ENCODE data around the gene AGPAT3. TPM values are rescaled to one million over a fixed set of nuclear protein-coding genes. Genes with fewer than 3 reads are reported as not detected.

Gene AGPAT3
- total RNA-seq, 2 donors from 2014 or later = 31.3 to 53.5 TPM

- intact Hi-C loops (cut with DNase I) = no loop called here
- 88% methylated on average over 32 of the region's 34 CpGs for WGBS
- no peaks in the 10 kb centered on the region for H3K4me1 ChIP-seq (replicated peaks)
- no peak for DNase-seq (ENCODE audit: low spot score)
- no peak for TF ChIP-seq CTCF (IDR thresholded peaks at IDR 0.05)
- H3K27ac ChIP-seq = no peak overlapping the region
- H3K36me3 ChIP-seq = no peaks in the 10 kb centered on the region
- H3K27me3 ChIP-seq (replicated peaks; ENCODE audit: insufficient read depth) = no peaks in the 10 kb centered on the region
- H3K4me3 ChIP-seq = no peak overlapping the region
- H3K9me3 ChIP-seq = no peaks in the 10 kb centered on the region
These were observed 10.9 kb upstream of the AGPAT3 start for GRCh38 chr21:43853851-43854772.

DNA sequence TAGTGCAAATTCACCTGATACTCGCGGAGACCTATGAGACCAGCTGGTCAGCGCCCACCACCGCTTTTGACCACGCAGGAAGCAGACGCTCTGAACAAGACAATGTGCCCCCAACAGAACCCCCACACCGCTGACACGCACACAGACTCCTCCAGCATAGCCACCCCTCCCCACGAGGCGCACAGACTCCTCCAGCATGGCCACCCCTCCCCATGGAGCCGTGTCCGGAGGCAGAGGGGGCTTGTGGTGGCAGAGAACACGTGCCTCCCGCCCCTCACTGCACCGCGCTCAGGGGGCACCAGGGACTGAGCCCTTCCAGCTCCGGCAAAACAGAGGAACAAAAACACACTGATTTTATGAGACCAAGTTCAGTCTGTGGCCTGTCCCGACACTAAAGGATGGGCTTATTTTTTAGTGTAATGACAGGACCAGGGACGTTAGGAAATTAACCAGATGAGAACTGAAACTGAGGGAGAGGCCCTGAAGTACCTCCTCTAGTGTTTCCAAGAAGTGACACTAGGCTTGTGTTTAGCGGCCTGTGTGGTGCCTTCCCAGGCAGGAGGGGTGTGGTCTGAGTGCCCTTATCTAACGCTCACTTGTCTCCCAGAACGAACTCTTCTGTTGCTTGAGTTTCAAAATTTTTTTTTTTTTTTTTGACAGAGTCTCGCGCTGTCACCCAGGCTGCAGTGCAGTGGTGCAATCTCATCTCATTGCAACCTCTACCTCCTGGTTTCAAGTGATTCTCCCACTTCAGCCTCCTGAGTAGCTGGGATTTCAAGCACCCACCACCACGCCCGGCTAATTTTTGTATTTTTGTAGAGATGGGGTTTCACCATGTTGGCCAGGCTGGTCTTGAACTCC is 10.0 kb upstream of the AGPAT3 start:
- DNase-seq (ENCODE audit: low spot score) = no peak
- WGBS = 72% methylated on average over 26 of the region's 26 CpGs
- Histone ChIP-seq H3K27ac (no peak overlapping the region), H3K4me1 (replicated peaks) (no peaks in the 10 kb centered on the region), H3K4me3 (no peak overlapping the region), H3K9me3 (no peaks in the 10 kb centered on the region), H3K27me3 (replicated peaks; ENCODE audit: insufficient read depth) (no peaks in the 10 kb centered on the region), H3K36me3 (no peaks in the 10 kb centered on the region)
- TF ChIP-seq CTCF (IDR thresholded peaks at IDR 0.05) (no peak), POLR2AphosphoS5 (IDR thresholded peaks at IDR 0.05) (no peak), POLR2A (IDR thresholded peaks at IDR 0.05) (no peak)
- intact Hi-C loops (cut with DNase I) = no loop called here

- no peaks in the 10 kb centered on the region for H3K9me3 ChIP-seq
- H3K4me3 ChIP-seq = no peak overlapping the region
- no peaks in the 10 kb centered on the region for H3K36me3 ChIP-seq
- no peak for TF ChIP-seq POLR2A (IDR thresholded peaks at IDR 0.05)
- no peak for TF ChIP-seq CTCF (IDR thresholded peaks at IDR 0.05)
- no peak for TF ChIP-seq POLR2AphosphoS5 (IDR thresholded peaks at IDR 0.05)
- no peak for DNase-seq (ENCODE audit: low spot score)
- H3K4me1 ChIP-seq (replicated peaks) = no peaks in the 10 kb centered on the region
- no peak overlapping the region for H3K27ac ChIP-seq
- WGBS = 89% methylated on average over 10 of the region's 10 CpGs
- intact Hi-C loops (cut with DNase I) = no loop called here
- no peaks in the 10 kb centered on the region for H3K27me3 ChIP-seq (replicated peaks; ENCODE audit: insufficient read depth)
These were observed 9.1 kb upstream of the AGPAT3 start for GRCh38 chr21:43855955-43856354.

- H3K4me1 ChIP-seq (replicated peaks) = no peaks in the 10 kb centered on the region
- H3K9me3 ChIP-seq = no peaks in the 10 kb centered on the region
- no peaks in the 10 kb centered on the region for H3K36me3 ChIP-seq
- TF ChIP-seq POLR2A (IDR thresholded peaks at IDR 0.05) (no peak), CTCF (IDR thresholded peaks at IDR 0.05) (no peak), POLR2AphosphoS5 (IDR thresholded peaks at IDR 0.05) (no peak)
- intact Hi-C loops (cut with DNase I) = no loop called here
- no peak overlapping the region for H3K4me3 ChIP-seq
- 92% methylated on average over 26 of the region's 26 CpGs for WGBS
- no peak for DNase-seq (ENCODE audit: low spot score)
- no peak overlapping the region for H3K27ac ChIP-seq
- no peaks in the 10 kb centered on the region for H3K27me3 ChIP-seq (replicated peaks; ENCODE audit: insufficient read depth)
These were observed 6.0 kb upstream of the AGPAT3 start for GRCh38 chr21:43858806-43859648.

All from prostate gland (tissue), 2 donors.